HEK293T (cell line): ENCODE results near the gene ZXDC.

Experiments
- ARNT ChIP-seq: fragments of 450-650 bp; IDR thresholded peaks from 2 replicates; pipeline ENCODE4 v1.6.1; 2017; ENCODE audit warnings: mild to moderate bottlenecking
- CTBP1 ChIP-seq: fragments of 450-650 bp; IDR thresholded peaks from 2 replicates; pipeline ENCODE4 v1.6.1; 2016; ENCODE audit warnings: borderline replicate concordance
- ELF4 ChIP-seq: fragments of 450-650 bp; IDR thresholded peaks from 2 replicates; pipeline ENCODE4 v1.6.1; 2017; ENCODE audit warnings: antibody characterized with exemption
- FOXA1 ChIP-seq: fragments of 450-650 bp; IDR thresholded peaks from 2 replicates; pipeline ENCODE4 v1.6.1; 2016; ENCODE audit warnings: mild to moderate bottlenecking
- FOXK2 ChIP-seq: fragments of 450-650 bp; IDR thresholded peaks from 2 replicates; pipeline ENCODE4 v1.6.1; 2016; ENCODE audit warnings: mild to moderate bottlenecking
- HDGF ChIP-seq: fragments of 450-650 bp; IDR thresholded peaks from 2 replicates; pipeline ENCODE4 v1.6.1; 2017; ENCODE audit warnings: antibody characterized with exemption, borderline replicate concordance
- NFRKB ChIP-seq: fragments of 450-650 bp; IDR thresholded peaks from 2 replicates; pipeline ENCODE4 v1.6.1; 2016; ENCODE audit warnings: mild to moderate bottlenecking, moderate library complexity
- PKNOX1 ChIP-seq: fragments of 450-650 bp; IDR thresholded peaks from 2 replicates; pipeline ENCODE4 v1.6.1; 2016
- SP1 ChIP-seq: fragments of 450-650 bp; IDR thresholded peaks from 2 replicates; pipeline ENCODE4 v1.6.1; 2017
- SUZ12 ChIP-seq: fragments of 450-650 bp; IDR thresholded peaks from 2 replicates; pipeline ENCODE4 v1.6.1; 2016; ENCODE audit warnings: mild to moderate bottlenecking
- TARDBP ChIP-seq: fragments of 450-650 bp; IDR thresholded peaks from 2 replicates; pipeline ENCODE4 v1.6.1; 2016
- ZNF384 ChIP-seq: fragments of 450-650 bp; IDR thresholded peaks from 2 replicates; pipeline ENCODE4 v1.6.1; 2016

DNA sequence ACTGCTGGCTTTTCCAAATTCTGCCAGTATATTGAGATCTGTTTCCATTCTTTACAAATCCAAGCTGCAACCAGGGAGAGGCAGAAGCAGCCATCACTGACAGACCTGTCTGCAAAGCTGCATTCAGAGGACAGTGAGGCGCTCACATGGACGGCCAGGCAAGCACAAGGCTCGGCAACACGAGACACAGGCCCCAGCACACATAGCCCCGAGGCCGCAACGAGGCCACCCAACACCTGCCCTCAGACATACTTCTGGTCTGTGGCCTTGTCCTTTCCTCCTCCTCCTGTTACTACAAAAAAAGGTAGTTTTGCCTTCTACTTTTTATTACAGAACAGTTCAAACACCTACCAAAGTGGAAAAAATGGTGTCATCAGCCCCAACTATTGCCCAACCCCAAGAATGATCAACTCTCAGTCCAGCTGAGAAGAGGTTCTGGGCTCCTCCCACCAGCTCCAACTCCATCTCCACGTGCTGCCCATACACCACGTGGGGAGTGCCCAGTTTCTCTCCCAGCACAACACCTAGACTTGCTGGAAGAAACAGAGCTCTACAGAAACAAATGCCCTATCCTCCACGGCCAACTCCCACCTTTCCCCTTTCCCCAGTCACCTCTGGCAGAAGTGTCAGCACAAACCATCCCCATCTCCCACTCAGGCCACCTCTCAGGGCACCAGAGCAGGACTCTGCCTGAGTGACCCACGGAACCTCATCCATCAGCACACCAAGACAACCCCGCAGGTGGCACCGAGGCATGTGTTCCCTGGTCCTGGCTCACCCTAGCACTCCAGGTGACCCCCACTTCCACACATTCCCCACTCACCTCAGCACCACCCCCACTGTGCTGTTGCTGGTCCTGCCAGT lies 7.4 kb downstream of the ZXDC start:
- TF ChIP-seq TARDBP (no peak), CTBP1 (no peak), FOXK2 (no peak), FOXA1 (no peak), SP1 (no peak), ELF4 (no peak), HDGF (no peak), SUZ12 (no peak), NFRKB (no peak), ARNT (no peak), ZNF384 (no peak), PKNOX1 (no peak)
